WTC11 (cell line): Measurements from ENCODE around the gene ATP4A.

ENCODE experiments used
- CREM ChIP-seq: sonication (generic); formaldehyde crosslinking; IDR thresholded peaks from 2 replicates; pipeline ENCODE4 v1.8.1; 2022; ENCODE audit warnings: mild to moderate bottlenecking, missing genetic modification reagents, moderate library complexity
- CTCF ChIP-seq: fragments of 200-600 bp; IDR thresholded peaks from 2 replicates; pipeline ENCODE4 v1.8.0; 2022; ENCODE audit warnings: antibody characterized with exemption
- ELF4 ChIP-seq: sonication (generic); formaldehyde crosslinking; IDR thresholded peaks from 2 replicates; pipeline ENCODE4 v1.8.1; 2022; ENCODE audit warnings: low read depth, mild to moderate bottlenecking, moderate library complexity, missing genetic modification reagents
- FOXJ3 ChIP-seq: sonication (generic); formaldehyde crosslinking; IDR thresholded peaks from 2 replicates; pipeline ENCODE4 v1.9.0; 2021; ENCODE audit warnings: missing genetic modification reagents, mild to moderate bottlenecking, borderline replicate concordance
- GABPB1 ChIP-seq: sonication (generic); formaldehyde crosslinking; IDR thresholded peaks from 2 replicates; pipeline ENCODE4 v1.8.1; 2023; ENCODE audit warnings: mild to moderate bottlenecking, missing genetic modification reagents
- KAT7 ChIP-seq: sonication (generic); formaldehyde crosslinking; IDR thresholded peaks from 2 replicates; pipeline ENCODE4 v1.8.1; 2023; ENCODE audit warnings: missing genetic modification reagents, mild to moderate bottlenecking, borderline replicate concordance
- NFE2L1 ChIP-seq: sonication (generic); formaldehyde crosslinking; IDR thresholded peaks from 2 replicates; pipeline ENCODE4 v1.8.1; 2023; ENCODE audit warnings: missing genetic modification reagents
- NFYB ChIP-seq: sonication (generic); formaldehyde crosslinking; conservative IDR thresholded peaks from 2 replicates; pipeline ENCODE4 v1.8.0; 2022; ENCODE audit warnings: low read depth, missing genetic modification reagents
- TCF7 ChIP-seq: sonication (generic); formaldehyde crosslinking; IDR thresholded peaks from 2 replicates; pipeline ENCODE4 v1.8.0; 2022; ENCODE audit warnings: mild to moderate bottlenecking, low read depth, missing genetic modification reagents, moderate library complexity
- TEAD4 ChIP-seq: sonication (generic); formaldehyde crosslinking; IDR thresholded peaks from 2 replicates; pipeline ENCODE4 v1.8.0; 2022; ENCODE audit warnings: mild to moderate bottlenecking, missing genetic modification reagents

DNA sequence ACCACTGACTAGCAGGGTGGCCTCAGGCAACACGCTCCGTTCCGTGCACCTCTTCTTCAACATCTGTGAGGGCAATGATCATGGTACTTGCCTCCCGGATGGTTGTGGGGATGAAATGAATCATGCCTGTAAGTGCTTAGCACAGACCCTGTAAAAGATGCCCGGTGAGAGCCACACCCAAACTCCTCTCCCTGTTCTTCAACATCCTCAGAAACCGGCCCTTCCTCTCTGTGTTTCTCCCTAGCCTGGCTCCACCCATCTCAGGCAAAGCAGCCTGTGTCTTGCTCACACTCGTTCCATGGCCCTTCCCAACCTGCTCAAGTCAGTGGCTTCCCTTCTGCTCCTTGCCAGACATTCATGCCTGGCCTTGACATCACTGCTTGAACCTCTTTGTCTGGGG, 44.2 kb downstream of the ATP4A start:
- TF ChIP-seq CTCF (no peak), TCF7 (CRISPR knock-in tag) (no peak), TEAD4 (CRISPR knock-in tag) (no peak), FOXJ3 (no peak), CREM (CRISPR knock-in tag) (no peak), ELF4 (CRISPR knock-in tag) (no peak), NFYB (CRISPR knock-in tag) (no peak), KAT7 (no peak), GABPB1 (CRISPR knock-in tag) (no peak), NFE2L1 (CRISPR knock-in tag) (no peak)
